ENCODE results near the gene FAP. TPM values are rescaled to one million over a fixed set of nuclear protein-coding genes. Genes with fewer than 3 reads are reported as not detected.

The FAP gene
- total and polyA plus RNA-seq, 2 of the 8 experiments (the other 6 are each of a cell fraction or from before 2014, with no cell fraction given) = not detected

DNA sequence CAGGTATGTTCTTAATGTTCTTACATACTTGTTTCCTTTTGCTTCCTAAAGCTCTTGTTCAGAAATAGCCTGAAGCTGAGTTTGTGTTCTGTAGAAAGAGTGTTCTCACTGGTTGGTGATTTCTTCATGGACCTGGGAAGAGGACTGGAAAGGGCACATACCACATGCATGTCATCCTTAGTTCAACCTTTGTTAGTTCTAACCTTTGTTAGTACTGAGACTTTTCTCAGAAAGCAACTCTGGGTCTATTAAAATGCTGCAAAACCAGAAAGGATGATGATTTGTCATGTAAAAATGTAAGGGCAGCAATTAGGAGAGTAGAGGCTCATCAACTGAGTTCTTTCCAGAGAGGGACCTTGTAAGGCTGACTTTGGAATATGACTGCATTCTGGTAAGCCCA, 2.5 kb upstream of the FAP start (continued):
- TF ChIP-seq, protein P1, sequence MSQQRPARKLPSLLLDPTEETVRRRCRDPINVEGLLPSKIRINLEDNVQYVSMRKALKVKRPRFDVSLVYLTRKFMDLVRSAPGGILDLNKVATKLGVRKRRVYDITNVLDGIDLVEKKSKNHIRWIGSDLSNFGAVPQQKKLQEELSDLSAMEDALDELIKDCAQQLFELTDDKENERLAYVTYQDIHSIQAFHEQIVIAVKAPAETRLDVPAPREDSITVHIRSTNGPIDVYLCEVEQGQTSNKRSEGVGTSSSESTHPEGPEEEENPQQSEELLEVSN (IDR thresholded peaks at IDR 0.05) = no peak
- TF ChIP-seq RBBP5 (IDR thresholded peaks at IDR 0.05; ENCODE audit: borderline replicate concordance, low read depth, low read length) (no peak), POLR2AphosphoS5 (IDR thresholded peaks at IDR 0.05; ENCODE audit: low read depth, low read length) (no peak)

Data from H1 (cell line).